ENCODE measurements around the gene MAPK7.

Gene MAPK7

DNA sequence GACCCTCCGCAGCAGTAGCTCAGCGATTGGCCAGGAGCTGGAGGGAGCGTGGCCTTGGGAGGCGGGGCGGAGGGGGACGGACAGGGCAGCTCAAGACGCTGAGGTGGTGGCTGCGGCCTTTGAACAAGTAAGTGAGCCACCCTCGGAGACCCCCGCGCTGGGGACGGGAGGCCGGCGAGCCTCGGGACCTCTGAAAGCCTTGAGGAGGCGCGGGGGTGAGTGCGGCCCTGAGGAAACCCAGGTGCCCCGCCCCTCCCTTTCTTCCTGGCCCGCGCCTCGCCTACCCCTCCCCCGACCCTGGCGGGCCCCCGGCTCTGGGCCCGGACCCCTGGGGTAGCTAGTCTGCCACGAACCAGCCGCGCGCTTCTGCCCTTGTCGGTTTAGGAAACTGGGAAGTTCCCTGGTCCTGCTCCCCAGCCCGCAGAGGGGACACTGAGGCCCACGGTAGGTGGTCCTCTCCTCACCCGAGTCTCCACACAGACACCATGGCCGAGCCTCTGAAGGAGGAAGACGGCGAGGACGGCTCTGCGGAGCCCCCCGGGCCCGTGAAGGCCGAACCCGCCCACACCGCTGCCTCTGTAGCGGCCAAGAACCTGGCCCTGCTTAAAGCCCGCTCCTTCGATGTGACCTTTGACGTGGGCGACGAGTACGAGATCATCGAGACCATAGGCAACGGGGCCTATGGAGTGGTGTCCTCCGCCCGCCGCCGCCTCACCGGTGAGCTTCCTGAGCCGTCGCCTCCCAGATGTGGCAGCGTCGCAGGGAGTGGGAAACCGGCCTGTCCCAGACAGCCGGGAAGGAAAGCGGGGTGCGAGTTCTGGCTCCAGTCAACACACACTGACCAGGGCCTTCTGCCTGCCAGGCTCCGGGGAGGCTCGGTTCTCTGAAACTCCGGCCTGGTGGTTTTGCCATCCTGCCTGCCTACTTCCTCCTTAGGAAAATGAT, at the start of gene MAPK7:
TSS of gene MAPK7 (plus strand) at position 83 of the 945 bp plus-strand sequence. CDS start at position 486, 403 bp downstream.
- DNase-seq (ENCODE audit: low read depth): no peak

DNA sequence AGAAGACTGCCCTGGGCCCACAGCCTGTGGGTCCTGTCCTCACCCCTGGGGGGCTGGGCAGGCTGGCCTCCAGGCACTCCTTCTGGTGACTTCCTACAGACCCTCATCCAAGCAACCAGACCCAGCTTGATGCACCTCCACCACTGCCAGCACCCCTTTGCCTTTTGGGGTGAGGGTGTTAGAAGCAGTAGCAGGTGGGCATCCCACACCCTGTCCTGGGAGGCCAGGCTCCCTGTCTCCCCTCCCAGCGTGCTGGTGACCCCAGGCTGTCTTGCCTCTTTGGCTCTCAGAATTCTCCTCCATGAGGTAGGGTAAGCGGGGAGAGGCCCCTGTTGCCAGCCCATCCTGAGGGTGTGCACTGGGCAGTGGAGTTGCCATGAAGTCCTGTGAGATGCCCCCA, 49.2 kb upstream of the MAPK7 start:
- no peak for DNase-seq (ENCODE audit: low read depth)

DNA sequence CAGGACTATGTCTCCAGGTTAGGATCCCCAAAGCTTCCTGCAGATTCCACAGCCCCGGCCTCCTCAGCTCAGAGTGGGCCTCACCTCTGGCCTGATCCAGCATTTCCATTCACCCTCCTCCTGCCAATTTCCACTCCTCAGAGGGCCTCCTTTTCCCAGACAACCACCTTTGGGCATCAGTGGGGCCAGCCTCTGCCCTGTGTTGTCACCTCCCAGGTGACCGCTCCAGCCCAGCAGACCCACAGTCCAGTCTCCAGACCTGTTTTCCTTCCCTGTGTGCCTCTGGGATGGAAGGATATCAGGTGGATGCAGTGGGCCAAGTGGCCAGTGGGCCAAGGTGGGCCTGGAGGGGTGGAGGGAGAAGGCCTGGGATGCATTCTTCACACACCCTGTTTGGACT, 48.5 kb upstream of the MAPK7 start:
- no peak for DNase-seq (ENCODE audit: low read depth)

DNA sequence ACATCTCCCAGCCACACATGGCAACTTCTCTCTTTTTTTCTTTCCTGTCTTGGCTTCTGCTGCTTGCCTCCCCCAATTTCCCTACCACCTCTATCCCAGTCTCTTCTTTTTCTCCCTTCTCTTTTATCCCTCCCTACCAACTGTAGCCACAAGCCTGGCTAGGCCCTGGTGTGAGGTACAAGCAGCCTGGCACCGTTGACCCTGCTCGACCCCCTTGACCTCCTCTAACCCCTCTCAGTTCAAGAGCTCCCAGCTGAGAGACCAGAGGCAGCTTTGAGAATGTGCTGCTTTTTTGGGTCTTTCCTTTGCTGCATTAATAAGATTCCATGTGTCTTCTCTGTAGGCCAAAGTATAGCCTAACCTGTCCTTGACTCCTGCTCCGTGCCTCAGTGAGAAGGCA, 48.0 kb upstream of the MAPK7 start:
- DNase-seq (ENCODE audit: low read depth): no peak

DNA sequence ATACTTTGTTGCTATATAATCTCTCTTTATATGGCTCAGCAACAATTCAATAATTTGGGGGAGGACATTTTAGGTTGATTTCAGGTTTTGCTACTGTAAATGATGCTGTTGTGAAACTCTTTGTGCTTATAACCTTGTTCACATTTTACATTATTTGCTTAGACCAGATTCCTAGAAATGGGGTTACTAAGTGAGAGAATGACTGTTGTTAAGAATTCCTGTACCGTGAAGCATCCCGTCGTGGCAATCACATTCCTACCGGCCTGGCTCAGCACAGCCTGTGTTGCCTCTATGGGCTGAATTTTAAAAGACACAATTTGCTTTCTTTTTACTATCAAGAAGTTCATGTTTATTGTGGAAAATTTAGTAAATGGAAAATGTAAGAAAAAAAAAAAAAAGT, 47.2 kb upstream of the MAPK7 start:
- DNase-seq (ENCODE audit: low read depth): no peak

DNA sequence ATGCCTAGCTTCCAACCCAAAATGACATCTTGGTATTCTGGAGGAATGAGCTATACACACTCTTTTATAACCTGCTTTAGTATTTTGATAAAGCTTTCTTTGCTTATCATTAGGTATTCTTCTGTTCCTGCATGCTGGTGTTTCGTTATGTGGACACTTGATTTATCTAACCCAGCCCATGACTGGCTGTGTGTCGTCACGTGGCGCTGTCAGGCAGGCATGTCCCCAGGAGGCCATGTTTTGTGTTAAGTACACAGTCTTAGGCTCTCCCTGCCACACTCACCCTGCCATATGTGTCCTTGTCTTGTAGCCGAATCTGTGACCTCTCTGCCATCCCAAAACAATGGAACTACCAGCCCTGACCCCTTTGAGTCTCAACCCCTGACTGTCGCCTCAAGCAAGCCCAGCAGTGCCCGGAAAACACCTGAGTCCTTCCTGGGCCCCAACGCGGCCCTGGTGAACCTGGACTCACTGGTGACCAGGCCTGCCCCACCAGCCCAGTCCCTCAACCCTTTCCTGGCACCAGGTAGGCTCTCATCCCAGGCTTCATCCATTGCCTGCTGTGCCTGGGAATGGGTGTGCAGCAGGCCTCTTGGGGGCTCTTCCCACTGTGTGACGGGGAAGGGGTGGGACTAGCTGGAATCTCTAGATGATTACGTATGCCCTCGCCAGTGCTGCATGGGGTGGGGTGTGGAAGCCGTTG, 46.6 kb upstream of the MAPK7 start:
- DNase-seq (ENCODE audit: low read depth): no peak

DNA sequence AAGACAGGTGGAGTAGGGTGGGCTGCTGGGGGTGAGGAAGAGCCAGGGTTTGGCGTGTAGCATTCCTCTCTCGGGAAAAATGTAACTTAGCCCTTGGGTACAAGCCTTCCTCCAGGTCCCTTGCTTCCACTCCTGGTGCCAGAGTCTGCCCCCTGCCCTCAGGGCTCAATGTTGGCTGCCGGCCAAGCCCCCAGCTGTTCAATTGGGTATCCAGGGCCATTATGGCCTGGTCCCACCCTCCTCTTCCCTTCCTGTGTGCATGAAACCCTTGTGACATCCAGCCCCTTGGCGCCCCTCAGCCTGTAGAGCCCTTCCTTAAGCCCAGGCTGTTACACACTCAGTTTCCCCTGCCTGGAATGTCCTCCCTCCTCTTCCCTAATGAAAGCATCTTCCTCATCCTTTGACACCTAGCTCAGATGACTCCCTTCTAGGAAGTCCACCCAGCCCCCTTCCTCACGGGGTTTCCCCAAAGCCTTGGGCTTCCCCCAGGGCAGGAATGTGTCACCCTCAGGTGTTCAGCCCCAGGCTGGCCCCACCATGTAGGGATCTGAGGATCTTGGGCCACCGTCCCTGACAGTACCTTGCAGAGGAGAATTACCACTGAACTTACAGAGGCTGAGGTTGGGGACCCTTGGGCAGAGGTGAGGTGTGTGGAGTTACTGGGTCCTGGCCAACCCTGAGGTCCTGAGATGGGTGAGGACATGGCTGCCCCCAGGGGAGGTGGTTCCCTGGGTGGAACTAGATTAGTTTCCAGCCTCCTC, 45.7 kb upstream of the MAPK7 start:
- no peak for DNase-seq (ENCODE audit: low read depth)

DNA sequence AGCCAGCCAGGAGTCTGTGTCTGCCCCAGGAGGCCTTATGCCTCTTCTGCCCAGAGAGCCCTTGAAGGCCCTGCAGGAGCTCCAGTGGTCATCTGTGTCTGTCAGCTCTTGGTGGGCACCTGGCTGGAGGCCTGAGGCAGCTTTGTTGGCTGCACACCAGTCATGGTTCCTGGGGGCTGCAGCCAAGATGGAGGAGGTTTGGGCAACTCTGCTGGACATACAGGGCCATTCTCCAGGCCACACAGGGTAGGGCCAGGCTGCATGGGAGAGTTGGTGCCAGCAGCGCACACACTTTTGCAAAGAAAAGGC, 45.2 kb upstream of the MAPK7 start:
- DNase-seq (ENCODE audit: low read depth): no peak

DNA sequence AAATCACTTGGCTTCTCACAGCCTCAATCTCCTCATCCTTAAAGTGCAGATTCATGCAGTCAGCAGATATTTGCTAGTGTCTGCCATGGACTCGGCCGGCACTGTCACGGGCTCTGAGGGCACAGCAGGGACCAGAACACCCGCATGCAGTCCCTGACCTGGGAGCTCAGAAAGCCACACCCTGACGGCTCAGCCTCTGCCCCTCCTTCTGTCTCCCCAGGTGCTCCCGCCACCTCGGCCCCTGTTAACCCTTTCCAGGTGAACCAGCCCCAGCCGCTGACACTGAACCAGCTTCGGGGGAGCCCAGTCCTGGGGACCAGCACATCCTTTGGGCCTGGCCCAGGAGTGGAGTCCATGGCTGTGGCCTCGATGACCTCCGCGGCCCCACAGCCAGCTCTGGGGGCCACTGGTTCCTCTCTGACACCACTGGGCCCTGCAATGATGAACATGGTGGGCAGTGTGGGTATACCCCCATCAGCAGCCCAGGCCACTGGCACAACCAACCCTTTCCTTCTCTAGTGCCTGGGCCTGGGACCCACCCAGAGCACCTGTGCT, 44.5 kb upstream of the MAPK7 start:
- DNase-seq (ENCODE audit: low read depth): no peak

DNA sequence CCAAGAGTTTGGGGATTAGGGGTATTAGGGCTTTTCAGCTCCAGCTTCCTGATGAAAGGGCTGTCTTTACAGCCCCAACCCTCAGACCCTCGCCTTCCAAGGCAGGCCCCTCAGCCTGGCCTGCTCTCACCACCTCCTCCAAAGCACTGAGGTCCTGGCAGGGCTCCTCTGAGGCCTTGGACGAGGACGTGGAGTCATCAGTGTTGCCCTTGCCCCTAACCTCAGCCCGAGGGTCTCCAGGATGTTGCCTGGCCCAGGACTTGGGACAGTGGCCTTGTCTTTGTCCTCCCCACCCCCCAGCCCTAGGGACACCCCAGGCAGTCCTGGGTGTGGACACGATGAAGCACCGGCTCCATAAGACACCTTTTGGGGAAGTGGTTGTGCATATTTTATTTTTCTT, 44.0 kb upstream of the MAPK7 start:
- no peak for DNase-seq (ENCODE audit: low read depth)

DNA sequence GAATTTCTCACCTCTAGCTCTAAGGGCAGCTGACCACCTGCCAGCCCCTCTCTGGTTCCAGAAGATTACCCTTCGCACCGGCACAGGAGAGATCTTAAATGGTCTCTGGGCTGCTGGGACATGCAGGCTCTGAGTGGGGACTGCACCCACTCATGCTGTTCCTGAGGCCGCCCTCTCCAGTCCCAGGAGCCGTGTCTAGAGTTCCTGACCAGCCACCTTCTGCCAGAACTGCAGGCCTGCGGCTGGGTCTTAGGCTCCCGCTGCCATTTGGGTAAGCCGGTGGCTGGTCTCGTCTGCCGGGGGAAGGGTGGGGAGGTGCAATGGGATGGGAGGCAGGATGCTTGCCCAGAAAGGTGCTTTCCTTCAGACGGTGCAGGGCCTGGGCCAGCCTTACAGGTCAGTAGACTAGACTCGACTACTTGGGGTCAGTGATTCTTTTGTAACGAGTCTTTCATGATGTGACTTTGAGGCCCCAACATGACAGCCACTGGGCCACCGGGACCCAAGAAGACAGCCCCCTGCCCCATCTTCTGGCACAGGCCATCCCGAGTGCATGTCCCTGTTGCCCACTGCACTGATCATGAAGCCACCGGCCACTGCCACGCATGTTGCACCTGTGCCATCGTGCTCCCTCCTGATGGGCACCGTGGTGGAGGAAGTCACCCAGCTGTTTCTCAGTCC, 42.2 kb upstream of the MAPK7 start:
- no peak for DNase-seq (ENCODE audit: low read depth)

DNA sequence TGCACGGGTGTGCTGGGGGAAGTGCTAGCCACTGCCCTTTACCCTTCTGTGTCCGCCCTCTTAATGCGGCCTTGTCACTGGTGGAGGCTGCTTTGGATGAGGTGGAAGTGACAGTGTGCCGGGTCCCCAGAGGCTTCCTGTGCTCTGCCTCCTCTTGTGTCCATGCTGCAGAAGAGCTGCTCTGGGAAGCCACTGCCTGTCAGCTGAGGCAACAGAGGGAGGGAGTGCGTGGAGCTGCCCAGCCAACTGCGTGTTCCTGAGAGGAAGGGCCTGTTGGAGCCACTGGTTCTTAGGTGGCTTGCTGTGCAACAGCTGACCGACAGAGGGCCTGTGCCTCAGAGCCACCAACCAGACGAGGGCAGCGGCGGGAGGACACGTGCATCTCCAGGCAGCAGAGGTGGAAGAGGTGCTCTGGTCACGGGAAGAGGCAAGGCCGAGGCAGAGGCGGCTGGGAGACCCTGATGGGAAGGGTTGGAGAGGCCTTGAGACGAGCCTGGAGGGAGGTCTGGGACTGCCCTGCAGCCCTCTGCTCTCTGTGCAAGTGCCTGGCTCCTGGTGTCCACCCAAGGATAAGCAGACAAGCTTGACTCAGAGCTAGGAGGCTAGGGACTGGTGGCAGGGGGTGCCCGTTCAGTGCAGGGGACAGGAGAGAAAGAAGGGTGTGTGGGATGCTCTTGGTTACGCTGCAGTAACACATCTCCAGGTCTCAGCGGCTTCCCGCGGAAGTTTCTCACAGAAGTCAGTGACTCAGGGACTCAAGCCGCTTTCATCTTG, 41.2 kb upstream of the MAPK7 start:
- no peak for DNase-seq (ENCODE audit: low read depth)

DNA sequence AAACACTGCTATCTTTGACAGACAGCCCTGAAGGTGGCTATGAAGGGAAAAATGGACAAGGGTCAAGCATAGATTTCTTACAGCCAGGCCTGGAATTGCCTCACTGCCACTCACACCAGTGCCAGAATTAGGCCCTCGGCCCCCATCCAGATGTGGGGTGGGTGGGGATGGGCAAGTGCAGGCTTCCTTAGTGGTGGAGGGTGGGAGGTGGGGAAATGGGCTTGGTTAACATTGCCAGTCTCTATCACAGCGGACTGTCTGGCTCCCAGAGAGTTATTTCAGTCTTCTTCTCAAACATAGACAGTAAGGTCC, 40.6 kb upstream of the MAPK7 start:
- no peak for DNase-seq (ENCODE audit: low read depth)

DNA sequence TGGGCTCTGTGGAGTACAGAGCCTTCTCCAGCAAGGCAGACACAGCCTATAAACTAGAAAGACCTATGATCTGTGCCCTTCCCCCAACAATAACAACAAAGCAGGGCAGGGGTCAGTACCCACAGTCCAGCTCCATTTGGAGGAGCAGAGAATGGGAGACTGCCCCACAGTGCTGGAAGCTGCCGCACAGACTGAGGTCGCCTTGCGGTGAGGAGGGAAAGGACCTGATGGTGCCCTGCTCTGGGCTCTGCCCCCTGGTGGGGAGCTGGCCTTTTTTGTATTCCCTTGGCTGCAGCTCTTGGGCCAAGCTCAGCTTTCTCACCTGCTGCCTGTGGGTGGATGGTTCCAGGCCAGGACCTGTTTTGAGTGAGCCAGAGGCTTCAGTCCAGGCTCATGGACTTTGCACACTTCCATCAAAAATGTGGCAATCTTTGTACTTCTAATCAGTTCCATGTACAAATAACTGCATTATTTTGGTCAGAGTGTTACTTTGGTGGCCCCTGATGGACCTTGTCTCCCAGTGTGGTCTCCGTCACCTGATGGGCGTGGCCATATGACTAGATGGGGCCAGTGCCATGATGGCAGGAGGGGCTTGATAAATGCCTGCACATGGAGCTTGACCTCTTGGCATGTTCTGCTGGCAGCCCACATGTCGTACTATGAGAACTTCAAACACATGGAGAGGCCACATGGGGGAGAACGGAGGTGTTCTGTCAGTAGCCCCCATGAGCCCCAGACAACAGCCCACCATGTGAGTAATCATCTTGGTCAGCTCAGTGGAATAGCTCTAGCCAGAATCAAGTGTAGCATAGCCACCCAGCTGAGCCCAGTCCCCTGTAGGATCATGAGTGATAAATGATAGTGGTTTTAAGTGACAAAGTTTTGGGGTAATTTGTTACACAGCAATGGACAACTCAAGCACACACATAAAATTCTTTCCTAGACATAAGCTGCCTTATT, 40.0 kb upstream of the MAPK7 start:
- peak; percentile 34 for DNase-seq (ENCODE audit: low read depth)

DNA sequence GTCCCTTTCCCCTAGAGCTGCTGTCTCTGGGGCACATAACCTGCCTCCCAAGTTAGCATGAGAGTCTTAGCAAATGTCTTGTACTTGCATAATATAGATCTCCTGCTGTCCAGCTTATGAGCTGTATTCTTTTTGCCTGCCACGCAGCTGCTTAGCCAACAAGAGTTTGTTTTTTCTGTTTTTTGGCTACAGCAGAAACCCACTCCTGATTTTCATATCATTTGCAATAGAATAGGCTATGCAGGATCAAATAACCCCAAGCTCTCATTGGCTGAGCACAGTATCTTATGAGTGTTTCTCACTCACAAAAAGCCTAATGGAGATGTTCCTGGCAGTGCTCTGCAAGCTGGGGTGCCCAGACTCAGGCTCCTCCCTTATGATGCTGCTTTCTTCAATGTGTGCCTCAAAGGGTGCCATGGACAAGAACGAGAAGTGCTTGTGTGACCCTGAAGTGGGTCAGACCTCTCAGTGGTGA, 38.9 kb upstream of the MAPK7 start:
- DNase-seq (ENCODE audit: low read depth): no peak

DNA sequence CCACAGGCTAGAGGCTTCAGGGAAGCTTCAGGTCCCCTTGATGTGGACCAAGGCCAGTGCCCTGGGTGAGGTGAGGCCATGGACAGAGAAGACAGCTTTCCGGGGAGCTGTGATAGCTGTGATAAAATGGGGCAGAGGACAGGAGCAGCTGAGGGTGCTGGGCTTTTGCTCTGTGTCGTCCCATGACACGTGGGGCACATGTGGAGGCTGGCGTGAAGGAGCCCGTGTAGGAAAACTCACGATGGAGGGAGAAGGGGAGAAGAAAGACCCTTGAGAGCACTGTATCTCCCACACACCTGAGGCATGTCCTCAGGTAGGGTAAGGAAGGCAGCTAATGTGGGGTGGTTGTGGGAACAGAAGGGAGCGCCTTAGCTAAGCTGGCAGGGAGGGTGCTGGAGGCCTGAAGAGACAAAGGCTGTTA, 37.1 kb upstream of the MAPK7 start:
- no peak for DNase-seq (ENCODE audit: low read depth)

DNA sequence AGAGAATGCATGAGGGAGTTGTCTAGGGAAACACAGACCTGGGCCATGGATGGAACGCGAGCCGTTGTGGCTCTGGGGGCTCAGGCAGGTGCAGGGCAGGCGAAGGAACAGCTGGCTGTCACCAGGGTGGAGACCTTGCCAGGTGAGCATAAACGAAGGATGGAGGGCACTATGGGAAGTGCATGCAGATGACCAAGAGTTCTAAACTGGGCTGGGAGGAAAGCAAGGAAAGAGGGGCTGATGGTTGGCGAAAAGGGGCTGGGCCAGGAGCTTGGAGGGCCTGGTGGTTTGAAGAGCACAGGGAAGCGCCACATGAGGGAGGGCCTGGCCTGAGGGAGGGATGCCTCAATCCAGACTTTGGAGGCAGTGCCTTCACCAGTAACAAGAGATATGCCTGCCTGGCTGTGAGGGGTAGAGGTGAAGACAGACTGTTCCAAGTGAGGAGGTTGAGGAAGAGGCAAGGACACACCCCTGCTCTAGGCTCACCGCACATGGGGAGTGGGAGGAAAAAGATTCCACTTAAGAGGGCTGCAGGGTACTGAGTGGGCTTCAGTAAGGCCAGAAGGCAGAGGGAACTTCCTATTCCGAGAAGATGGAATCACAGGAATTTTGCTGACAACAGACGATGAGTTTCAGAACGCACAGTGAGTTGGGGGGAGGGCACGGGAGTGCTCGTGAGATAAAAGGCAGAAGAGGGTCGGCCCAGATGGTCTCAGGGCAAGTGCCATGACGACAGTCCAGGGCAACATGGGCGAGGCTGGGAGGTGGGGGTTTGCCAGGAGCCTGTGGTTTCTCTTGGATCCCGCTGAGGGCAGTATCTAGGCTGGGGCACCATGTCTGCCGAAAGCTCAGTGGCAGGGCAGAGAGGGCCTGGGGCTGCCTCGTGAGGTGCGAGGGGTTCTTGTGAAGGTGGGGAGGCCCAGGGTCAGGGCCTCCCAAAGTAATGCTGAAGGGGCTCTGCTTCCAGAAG, 36.4 kb upstream of the MAPK7 start:
- DNase-seq (ENCODE audit: low read depth): no peak

DNA sequence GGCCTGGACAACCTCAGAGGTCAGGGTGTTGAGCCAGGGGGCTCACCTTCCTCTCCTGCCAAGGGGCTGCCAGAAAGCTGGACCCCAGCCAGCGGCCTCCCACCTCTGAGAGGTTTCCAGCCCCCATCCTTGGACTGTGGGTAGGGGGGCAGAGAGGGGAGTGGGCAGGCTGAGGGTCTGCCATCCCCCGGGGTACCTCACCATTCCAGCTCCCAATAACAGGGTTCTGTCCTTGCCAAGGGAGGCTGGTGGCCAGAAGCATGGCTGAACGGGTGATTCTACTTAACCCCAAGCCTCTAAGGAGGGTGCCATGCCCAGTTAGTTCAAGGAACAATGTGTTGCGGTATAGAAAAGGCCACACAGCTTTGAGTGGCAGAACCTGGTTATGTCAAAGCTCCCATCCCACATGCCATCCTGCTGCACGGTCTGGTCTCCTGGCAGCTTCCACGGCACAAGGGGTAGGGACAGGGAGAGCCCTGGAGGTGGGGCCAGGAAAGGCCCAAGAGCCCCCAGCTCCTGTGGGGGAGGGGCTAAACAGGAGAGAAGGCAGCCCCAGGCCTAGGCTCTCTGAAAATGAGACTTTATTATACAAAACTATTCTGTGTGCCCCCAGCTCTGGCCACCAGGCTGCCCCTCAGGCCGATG, 35.6 kb upstream of the MAPK7 start:
- no peak for DNase-seq (ENCODE audit: low read depth)
